Stimulated activated CD4-positive, alpha-beta T cell treated with anti-CD3 and anti-CD28 coated beads, Interleukin-2, amount 100 ng/mL, for 48 hours (primary cell): ENCODE data around the gene SETD2.
"Not testable (repeated sequence)": the region's sequence is repeated elsewhere in the genome, so short reads cannot be mapped to it uniquely, and the experiment has no call there.

Experiments used
- DNase-seq, 2 donors: peaks; one replicate each; pipeline ENCODE4 v3.0.0-alpha.2; 2020

SETD2 gene

GRCh38 chr3:47026432-47026831, 137.5 kb downstream of the SETD2 start:
- DNase-seq, result not testable (repeated sequence)

DNA sequence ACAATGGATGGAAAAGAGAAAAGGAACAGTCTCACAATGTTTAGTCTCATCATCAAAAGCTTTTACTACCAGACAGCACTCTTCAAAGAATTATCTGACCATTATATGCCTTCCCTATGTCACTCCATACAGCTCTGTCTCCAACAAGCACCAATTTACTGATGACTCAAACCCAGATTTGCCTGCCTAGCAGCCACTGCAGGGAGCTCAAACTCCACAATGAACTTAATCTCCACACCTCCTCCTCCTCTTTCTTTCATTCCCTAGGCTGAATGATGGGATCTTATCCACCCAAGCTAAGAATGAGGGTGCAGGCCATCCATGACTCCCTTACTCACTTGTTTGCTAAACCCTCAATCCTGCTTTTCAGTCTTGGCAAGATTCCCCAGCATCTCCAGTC, 139.0 kb downstream of the SETD2 start:
- no peak for DNase-seq

DNA sequence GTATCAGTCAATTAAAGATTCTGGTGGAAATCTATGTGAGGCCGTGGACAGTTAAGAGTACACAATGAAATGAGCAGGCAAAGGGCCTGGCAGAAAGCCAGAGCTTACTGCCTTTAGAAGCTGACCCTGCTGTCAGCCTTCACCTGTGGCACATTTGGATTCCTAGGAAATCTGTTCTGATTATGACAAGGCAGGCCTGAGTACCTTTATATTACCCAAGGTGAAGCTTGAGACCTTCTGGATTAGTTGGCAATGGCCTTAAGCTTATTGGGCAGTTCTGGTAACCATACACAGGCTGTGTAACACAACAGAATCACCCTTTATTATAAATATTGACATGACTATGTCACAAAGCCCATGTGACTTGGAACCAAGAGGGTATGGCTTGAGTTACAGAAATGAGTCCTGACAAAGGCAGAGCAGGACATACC, 141.3 kb downstream of the SETD2 start:
- DNase-seq, result no peak

DNA sequence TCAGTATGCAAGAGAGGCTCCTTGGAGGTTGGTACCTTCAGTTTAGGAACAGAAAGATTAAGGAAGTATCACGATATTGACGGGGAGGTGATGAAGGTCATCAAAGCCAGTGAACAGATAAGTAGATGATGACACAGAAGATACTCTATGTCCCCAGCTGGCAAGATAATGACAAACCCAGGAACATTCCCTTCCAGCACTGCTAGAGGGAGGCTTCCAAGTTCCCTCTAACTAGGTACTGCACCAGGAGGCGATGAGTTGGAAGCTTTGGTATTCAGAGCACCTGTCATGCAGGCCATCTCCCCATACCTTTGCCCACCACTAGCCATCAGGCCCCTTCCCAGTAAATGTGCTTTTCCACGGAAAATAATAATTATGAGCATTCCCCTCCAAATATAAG, 143.6 kb downstream of the SETD2 start:
- no peak for DNase-seq

GRCh38 chr3:47019201-47019600, 144.7 kb downstream of the SETD2 start:
- DNase-seq, result no peak

DNA sequence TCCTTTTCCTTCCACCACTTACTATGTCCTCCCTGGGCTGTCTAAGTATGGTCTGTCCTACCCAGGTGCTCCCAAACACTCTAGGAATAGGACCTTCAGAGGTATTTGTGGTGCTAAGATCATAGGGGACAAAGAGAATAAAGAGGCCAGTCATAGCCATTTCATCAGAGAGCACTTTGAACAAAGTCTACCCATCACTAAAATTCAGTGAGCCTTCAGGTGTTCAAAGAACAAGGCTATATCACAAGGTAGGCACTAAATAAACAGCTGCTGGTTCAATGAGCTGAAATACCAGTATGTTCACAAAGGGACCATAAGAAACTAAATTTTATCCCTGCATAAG, 145.7 kb downstream of the SETD2 start:
- DNase-seq, result no peak

GRCh38 chr3:47017504-47018268, 146.2 kb downstream of the SETD2 start:
- no peak for DNase-seq

DNA sequence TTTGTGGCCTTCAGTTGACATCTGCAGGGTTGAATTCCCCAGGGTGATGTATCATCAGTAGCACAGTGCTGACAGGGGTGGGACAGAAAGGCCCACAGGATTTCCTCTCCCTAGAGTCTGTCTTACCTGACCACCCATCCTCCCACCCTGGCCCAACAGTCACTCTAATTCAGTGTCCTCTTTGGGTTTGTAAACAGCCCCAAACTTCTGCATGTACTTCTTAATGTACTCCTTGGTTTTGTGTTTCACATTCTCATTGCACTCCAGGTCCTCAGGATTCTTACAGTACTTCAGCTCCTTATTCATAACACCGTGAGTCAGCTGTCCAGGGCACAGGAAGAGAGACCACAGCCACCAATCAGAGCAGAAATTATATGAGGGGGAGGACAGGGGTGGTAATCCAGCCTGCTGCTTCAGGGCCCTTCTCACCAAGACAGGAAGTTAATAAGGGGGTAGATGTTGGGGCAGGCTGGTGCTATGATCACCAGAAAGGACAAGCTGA, 146.9 kb downstream of the SETD2 start:
- no peak for DNase-seq

- DNase-seq, result no peak
Observed at GRCh38 chr3:47016086-47016933, 147.6 kb downstream of the SETD2 start.

DNA sequence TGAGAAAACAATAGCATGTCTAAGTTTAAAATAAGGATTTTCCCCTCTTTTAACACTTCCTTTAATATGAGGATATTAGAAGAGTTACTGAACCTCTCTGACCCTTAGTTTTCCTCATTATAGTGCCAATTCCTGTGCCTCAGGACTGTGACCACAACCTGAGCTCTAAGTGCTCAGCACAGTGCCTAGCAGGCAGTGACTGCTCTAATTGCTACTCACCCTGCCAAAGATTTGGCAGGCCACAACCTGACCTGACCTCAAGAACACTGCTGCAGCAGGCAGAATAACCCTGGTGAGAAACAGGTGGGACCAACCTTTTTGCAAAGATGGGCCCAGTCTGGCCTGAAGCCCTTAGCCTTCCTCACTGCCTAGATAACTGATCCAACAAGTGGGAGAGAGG, 148.8 kb downstream of the SETD2 start:
- DNase-seq, result no peak

DNA sequence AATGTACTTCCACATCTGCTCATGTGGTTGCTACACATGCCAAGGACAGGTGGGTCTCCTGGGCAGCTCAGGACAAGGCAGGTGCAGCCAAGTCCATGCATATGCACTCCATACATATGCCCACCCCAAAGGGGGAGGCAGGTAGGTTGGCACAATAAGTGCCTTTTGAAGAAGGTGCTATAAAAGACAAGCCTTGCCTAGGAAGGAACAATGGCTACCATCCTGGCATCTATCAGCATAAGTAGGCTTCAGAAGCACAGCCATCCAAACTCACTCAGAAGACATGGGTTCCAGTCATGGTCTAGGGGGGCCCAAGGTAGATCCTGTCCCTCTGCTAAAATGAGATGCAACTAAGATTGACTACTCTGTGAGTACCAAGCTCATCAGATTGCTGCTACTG, 149.9 kb downstream of the SETD2 start:
- DNase-seq, result no peak

GRCh38 chr3:47013231-47013630, 150.7 kb downstream of the SETD2 start:
- no peak for DNase-seq

- DNase-seq, result no peak
Observed at GRCh38 chr3:47012342-47013230, 151.3 kb downstream of the SETD2 start.

DNA sequence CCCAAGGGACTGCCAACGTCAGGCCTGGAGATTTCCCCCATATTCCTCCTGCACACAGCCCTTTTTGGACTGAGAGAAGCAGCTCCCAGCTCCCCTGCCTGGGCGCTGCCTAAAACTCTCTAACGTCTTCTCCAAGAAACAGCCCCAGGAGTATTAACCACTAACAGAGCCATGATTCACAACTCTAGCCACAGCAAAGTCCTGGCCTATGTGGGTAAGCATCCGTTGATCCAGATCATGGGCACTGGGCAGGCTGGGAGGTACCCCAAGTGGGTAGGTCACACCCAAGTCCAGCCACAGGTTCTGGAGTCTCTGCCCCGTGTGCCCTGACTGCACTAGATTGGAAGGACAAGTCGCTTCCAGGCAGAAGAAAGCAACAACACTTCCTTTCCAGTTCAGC, 152.5 kb downstream of the SETD2 start:
- DNase-seq, result no peak

DNA sequence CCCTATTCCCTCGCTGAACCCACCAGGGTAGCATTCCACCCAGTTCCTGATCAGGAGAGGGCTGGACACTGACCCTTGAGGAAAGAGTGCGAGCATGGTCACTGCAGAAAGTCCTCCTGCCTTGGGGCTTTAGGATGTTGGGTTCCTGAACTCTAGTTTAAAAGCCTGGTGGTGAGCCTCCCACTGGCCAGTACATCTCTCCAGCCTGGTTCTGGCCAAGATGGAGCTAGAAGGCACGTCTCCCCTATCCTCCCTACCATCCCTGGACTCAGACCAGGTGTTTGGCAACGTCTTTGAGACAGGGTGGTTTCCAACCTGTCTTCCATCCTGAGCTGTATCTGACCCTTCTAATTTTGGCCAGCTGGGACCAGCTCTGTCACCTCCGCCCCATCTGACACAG, 153.0 kb downstream of the SETD2 start:
- no peak for DNase-seq

GRCh38 chr3:47010111-47010712, 153.7 kb downstream of the SETD2 start:
- no peak for DNase-seq

DNA sequence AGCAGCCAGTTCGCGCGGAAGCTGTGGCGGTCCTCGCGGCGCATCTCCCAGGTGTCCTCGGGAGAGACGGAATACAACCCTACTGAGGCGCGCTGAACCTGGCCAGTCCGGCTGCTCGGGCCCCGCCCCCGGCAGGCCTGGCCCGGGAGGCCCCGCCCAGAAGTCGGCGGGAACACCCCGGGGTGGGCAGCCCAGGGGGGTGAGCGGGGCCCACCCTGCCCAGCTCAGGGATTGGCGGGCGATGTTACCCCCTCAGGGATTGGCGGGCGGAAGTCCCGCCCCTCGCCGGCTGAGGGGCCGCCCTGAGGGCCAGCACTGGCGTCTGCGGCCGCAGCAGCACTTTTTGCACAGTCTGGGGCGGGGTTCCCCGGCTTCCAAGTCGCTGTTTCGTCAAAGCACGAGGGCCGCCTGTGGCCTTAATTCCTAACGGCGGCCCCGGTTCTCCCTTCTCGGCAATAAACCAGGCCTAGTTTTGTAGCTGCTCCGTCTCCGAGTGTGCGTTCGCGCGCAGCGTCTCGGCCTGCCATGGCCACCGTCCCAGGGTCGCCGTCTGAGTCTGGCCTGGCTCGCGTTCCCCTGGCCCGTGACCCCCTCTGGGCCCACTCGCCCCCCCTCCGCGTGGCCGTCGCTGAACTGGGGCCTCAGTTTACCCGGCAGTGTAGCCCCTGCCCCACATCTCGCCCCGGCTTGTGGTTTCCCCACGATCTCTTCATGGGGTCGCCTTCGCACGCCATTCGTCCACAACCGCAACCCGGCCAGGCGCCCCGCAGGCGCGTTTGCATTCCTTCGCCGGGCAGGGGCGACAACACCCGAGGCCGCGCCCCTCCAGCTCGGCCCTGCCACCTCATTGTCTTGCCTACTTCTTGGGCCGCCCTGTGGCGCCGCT, 154.4 kb downstream of the SETD2 start:
- DNase-seq, result peak; percentile 31 to 60

GRCh38 chr3:47008851-47009224, 155.1 kb downstream of the SETD2 start:
- DNase-seq, result no peak

GRCh38 chr3:47008234-47008796, 155.6 kb downstream of the SETD2 start:
- DNase-seq, result no peak

DNA sequence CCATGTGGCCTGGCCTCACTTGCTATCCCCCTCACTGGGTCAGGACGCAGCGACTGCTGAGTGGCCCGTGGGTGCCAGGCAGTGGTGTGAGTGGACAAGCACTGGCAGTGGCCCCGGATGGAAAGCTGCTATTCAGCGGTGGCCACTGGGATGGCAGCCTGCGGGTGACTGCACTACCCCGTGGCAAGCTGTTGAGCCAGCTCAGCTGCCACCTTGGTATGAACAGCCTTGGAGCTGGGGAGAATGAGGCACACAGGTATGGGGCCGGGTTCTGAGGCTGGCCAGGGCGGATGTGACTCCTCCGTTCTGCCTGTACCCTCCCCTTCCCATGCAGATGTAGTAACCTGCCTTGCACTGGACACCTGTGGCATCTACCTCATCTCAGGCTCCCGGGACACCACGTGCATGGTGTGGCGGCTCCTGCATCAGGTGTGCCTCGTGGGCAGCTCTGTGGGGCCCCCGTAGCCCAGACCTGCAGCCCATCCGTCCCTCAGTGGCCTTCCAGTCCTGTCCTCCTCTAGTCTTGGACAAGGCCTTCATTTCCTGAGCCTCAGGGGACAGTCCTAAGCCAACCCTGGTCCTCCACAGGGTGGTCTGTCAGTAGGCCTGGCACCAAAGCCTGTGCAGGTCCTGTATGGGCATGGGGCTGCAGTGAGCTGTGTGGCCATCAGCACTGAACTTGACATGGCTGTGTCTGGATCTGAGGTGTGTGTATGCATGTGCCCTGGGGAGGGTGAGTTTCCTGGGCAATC, 156.3 kb downstream of the SETD2 start:
- DNase-seq, result no peak

GRCh38 chr3:47007001-47007400, 156.9 kb downstream of the SETD2 start:
- DNase-seq, result no peak
